ENCODE measurements around the gene IFT81. TPM values are rescaled to one million over a fixed set of nuclear protein-coding genes. Genes with fewer than 3 reads are reported as not detected.

Gene IFT81
- total and polyA plus RNA-seq, 2 donors (not counting 1 experiment from before 2014, with no cell fraction given) = 0.43 to 6.8 TPM

- Mint-ChIP-seq H3K4me1 (no peaks in the 10 kb centered on the region), H3K27ac (no peak overlapping the region), H3K4me3 (no peak overlapping the region), H3K9me3 (ENCODE audit: insufficient read depth) (no peaks in the 10 kb centered on the region), H3K27me3 (no peaks in the 10 kb centered on the region)
- no peaks in the 10 kb centered on the region for H3K9me3 ChIP-seq (ENCODE audit: control extremely low read depth in 1 of 3, control insufficient read depth in 2 of 3, insufficient read depth in 1 of 3, low read length in 2 of 3)
- H3K36me3 ChIP-seq (replicated peaks in 1 of 2; ENCODE audit: control extremely low read depth in 1 of 2, control insufficient read depth in 1 of 2, extremely low read depth in 1 of 2, insufficient read depth in 2 of 2, low read length in 1 of 2) = no peaks in the 10 kb centered on the region
- POLR2A ChIA-PET = no interaction called here
- ATAC-seq (ENCODE audit: low read depth) = no peak
- intact Hi-C loops (cut with micrococcal nuclease) = no loop called here
- H2AFZ ChIP-seq (ENCODE audit: insufficient read depth, low read depth, low read length, poor library complexity, severe bottlenecking) = no peak overlapping the region
- no peak overlapping the region for H3K27ac ChIP-seq (ENCODE audit: low read length in 2 of 2)
- DNase-seq = no peak
- no peaks in the 10 kb centered on the region for H3K4me1 ChIP-seq (ENCODE audit: control insufficient read depth in 2 of 2, insufficient read depth in 2 of 2, low read length in 2 of 2)
- no peaks in the 10 kb centered on the region for H3K79me2 ChIP-seq (ENCODE audit: control insufficient read depth, insufficient read depth, low read length)
- no CpG with 5 or more reads among the region's 1 CpG for WGBS (ENCODE audit: insufficient coverage)
- no peak for TF ChIP-seq EZH2 (IDR thresholded peaks at IDR 0.05; ENCODE audit: borderline replicate concordance, insufficient read depth, low read depth, low read length, poor library complexity, severe bottlenecking)
- TF ChIP-seq CTCF (IDR thresholded peaks at IDR 0.05) = no peak
- no peaks in the 10 kb centered on the region for H4K20me1 ChIP-seq (ENCODE audit: control insufficient read depth, insufficient read depth, low read length, poor library complexity, severe bottlenecking)
- H3K4me3 ChIP-seq (ENCODE audit: control extremely low read depth in 1 of 5, extremely low read depth in 1 of 5, insufficient read depth in 1 of 5, low read depth in 2 of 5, low read length in 4 of 5) = no peak overlapping the region
- CTCF ChIA-PET = no interaction called here
- H3K27me3 ChIP-seq (replicated peaks in 1 of 4; ENCODE audit: control extremely low read depth in 1 of 4, control insufficient read depth in 3 of 4, insufficient read depth in 4 of 4, low read length in 3 of 4) = no peaks in the 10 kb centered on the region
- H3K9ac ChIP-seq (ENCODE audit: low read length) = no peak overlapping the region
- no peak overlapping the region for H3K4me2 ChIP-seq (replicated peaks; ENCODE audit: low read depth, low read length, poor library complexity, severe bottlenecking)
These were observed 52.6 kb downstream of the IFT81 start for GRCh38 chr12:110176745-110177144.

GRCh38 chr12:110179291-110179690, 55.1 kb downstream of the IFT81 start:
- CTCF ChIA-PET = no interaction called here
- WGBS (ENCODE audit: insufficient coverage) = no CpG with 5 or more reads among the region's 3 CpGs
- H3K4me3 Mint-ChIP-seq = no peak overlapping the region
- no peak overlapping the region for H2AFZ ChIP-seq (ENCODE audit: insufficient read depth, low read depth, low read length, poor library complexity, severe bottlenecking)
- no peaks in the 10 kb centered on the region for H4K20me1 ChIP-seq (ENCODE audit: control insufficient read depth, insufficient read depth, low read length, poor library complexity, severe bottlenecking)
- H3K27me3 ChIP-seq (replicated peaks in 1 of 4; ENCODE audit: control extremely low read depth in 1 of 4, control insufficient read depth in 3 of 4, insufficient read depth in 4 of 4, low read length in 3 of 4) = no peaks in the 10 kb centered on the region
- intact Hi-C loops (cut with micrococcal nuclease) = no loop called here
- H3K36me3 ChIP-seq (replicated peaks in 1 of 2; ENCODE audit: control extremely low read depth in 1 of 2, control insufficient read depth in 1 of 2, extremely low read depth in 1 of 2, insufficient read depth in 2 of 2, low read length in 1 of 2) = no peaks in the 10 kb centered on the region
- no peak overlapping the region for H3K9ac ChIP-seq (ENCODE audit: low read length)
- no peak overlapping the region for H3K4me2 ChIP-seq (replicated peaks; ENCODE audit: low read depth, low read length, poor library complexity, severe bottlenecking)
- ATAC-seq (ENCODE audit: low read depth) (no peak), DNase-seq (no peak)
- H3K9me3 ChIP-seq (ENCODE audit: control extremely low read depth in 1 of 3, control insufficient read depth in 2 of 3, insufficient read depth in 1 of 3, low read length in 2 of 3) = no peaks in the 10 kb centered on the region
- H3K27ac ChIP-seq (ENCODE audit: low read length in 2 of 2) = no peak overlapping the region
- H3K79me2 ChIP-seq (ENCODE audit: control insufficient read depth, insufficient read depth, low read length) = no peaks in the 10 kb centered on the region
- H3K4me1 ChIP-seq (ENCODE audit: control insufficient read depth in 2 of 2, insufficient read depth in 2 of 2, low read length in 2 of 2) = no peaks in the 10 kb centered on the region
- H3K27me3 Mint-ChIP-seq = no peaks in the 10 kb centered on the region
- no peak overlapping the region for H3K4me3 ChIP-seq (ENCODE audit: control extremely low read depth in 1 of 5, extremely low read depth in 1 of 5, insufficient read depth in 1 of 5, low read depth in 2 of 5, low read length in 4 of 5)
- TF ChIP-seq EZH2 (IDR thresholded peaks at IDR 0.05; ENCODE audit: borderline replicate concordance, insufficient read depth, low read depth, low read length, poor library complexity, severe bottlenecking) (no peak), CTCF (IDR thresholded peaks at IDR 0.05) (no peak)
- H3K27ac Mint-ChIP-seq = no peak overlapping the region
- H3K9me3 Mint-ChIP-seq (ENCODE audit: insufficient read depth) = no peaks in the 10 kb centered on the region
- POLR2A ChIA-PET = no interaction called here
- H3K4me1 Mint-ChIP-seq = no peaks in the 10 kb centered on the region

All from B cell (primary cell).